Astrocyte of the spinal cord (primary cell): Measurements from ENCODE around the gene SHC3.
A peak's percentile ranks its signal among the peaks of the same experiment; 100 is the strongest.

Experiments
- DNase-seq: peaks from one replicate; pipeline ENCODE4 v3.0.0; 2011; ENCODE audit warnings: low read depth, low spot score
- H3K4me3 ChIP-seq: 2 replicates; pipeline ENCODE4 v1.5.1; 2011; ENCODE audit warnings: low read depth, mild to moderate bottlenecking, low read length, moderate library complexity
- in situ Hi-C: cut with HindIII; loops from 2 replicates; pipeline ENCODE4 v1.10.0; 2017; ENCODE audit warnings: low sequenced_read_pairs
- TF ChIP-seq, protein P1 (sequence below): IDR thresholded peaks from 2 replicates; pipeline ENCODE4 v1.5.1; 2012; ENCODE audit warnings: low read depth, mild to moderate bottlenecking, low read length, inconsistent platforms

Gene SHC3

DNA sequence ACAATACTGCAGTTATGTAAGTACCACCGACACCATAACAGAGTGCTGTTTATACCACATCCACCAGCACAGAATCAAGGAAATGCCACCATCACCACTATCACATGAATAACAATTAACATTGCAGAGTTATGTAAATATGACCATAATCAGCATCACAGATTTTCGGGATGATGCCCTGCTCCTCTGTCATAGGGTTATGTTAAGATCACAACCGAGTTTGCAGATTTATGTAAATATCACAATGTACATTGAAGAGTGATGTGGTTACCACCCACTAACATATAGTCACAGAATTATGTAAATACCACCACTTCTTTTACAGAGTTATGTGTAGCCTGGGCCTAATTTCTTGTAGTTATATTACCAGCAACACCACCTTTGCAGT, 61.8 kb downstream of the SHC3 start:
- DNase-seq: no peak
- H3K4me3 ChIP-seq: no peak overlapping the region
- in situ Hi-C loops: no loop called here
- TF ChIP-seq, protein P1, sequence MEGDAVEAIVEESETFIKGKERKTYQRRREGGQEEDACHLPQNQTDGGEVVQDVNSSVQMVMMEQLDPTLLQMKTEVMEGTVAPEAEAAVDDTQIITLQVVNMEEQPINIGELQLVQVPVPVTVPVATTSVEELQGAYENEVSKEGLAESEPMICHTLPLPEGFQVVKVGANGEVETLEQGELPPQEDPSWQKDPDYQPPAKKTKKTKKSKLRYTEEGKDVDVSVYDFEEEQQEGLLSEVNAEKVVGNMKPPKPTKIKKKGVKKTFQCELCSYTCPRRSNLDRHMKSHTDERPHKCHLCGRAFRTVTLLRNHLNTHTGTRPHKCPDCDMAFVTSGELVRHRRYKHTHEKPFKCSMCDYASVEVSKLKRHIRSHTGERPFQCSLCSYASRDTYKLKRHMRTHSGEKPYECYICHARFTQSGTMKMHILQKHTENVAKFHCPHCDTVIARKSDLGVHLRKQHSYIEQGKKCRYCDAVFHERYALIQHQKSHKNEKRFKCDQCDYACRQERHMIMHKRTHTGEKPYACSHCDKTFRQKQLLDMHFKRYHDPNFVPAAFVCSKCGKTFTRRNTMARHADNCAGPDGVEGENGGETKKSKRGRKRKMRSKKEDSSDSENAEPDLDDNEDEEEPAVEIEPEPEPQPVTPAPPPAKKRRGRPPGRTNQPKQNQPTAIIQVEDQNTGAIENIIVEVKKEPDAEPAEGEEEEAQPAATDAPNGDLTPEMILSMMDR: no peak

DNA sequence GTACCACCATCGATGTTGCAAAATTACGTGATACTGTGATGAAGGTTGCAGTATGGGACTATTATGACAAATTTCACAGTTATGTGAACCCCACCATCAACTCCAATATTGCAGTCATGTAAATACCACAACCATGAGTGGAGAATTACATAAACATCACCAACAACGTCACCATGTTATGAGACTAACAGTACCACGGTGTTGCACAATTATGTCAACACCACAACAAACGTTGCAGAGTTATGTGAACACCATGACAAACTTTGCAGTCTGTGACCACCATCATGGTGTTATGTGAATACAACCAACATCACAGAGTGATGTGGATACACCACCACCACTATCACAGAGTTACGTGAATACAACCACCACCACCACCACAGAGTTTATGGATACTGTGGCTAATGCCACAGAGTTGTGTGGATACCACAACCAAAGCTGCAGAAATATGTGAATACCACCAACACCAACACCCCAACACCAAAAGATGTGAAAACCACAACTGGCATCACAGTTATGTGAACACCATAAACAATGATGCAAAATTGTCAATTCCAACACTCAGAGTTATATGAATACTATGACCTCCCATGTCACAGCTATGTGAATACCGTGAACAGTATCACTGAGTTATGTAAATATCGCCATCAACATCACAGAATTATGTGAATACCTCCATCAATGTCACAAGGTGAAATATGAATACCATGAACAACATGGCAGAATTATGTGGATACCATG, 62.4 kb downstream of the SHC3 start:
- TF ChIP-seq, protein P1: no peak
- no peak overlapping the region for H3K4me3 ChIP-seq
- DNase-seq: peak; percentile 62
- in situ Hi-C loops: no loop called here

DNA sequence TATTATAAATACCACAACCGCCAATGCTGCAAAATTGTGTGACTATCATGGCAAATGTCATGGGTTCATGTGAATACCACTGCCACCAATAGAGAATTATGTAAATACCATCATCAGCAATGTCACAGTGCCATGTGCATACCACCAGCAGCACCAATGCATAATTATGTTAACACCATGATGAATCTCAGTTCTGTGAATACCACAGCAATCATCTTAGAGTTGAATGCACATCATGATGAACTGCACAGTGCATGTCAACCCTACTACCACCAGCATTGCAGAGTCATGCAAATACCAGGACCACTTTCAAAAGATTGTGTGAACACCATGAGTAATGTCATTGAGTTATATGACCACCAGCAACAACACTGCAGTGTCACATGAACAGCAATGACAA, 63.2 kb downstream of the SHC3 start:
- TF ChIP-seq, protein P1: no peak
- in situ Hi-C loops: no loop called here
- no peak overlapping the region for H3K4me3 ChIP-seq
- DNase-seq: no peak

DNA sequence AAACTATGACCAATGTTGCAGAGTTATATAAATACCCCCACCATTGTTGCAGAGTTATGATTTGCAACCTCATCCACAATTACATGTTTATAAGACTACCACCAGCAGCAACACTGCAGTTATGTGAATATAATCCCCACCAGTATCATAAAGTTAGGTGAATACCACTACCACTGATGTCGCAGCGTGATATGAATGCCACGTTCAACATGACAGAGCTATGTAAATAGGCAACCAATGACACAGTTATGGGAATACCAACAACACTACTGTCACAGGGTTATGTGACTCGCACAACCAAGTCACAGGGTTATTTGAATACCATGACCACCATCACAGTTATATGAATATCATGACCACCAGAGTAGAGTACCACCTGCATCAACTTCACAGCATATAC, 63.9 kb downstream of the SHC3 start:
- in situ Hi-C loops: no loop called here
- no peak overlapping the region for H3K4me3 ChIP-seq
- TF ChIP-seq, protein P1: no peak
- no peak for DNase-seq

DNA sequence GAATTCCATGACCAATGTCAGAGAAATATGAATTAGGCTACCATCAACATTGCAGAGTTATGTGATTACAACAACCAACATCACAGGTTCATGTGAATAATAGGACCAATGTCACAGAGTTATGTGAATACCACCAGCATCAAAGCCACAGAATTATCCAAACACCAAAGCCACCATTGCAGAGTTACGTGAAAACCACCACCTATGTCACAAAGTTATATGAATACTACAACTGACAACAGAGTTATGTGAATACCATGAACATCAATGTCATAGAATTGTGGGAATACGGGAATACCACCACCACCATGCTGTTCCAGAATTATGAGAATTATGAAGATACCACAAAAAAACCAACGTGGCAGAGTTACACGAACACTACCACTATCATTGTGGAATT, 64.8 kb downstream of the SHC3 start:
- in situ Hi-C loops: no loop called here
- H3K4me3 ChIP-seq: no peak overlapping the region
- TF ChIP-seq, protein P1: no peak
- no peak for DNase-seq

DNA sequence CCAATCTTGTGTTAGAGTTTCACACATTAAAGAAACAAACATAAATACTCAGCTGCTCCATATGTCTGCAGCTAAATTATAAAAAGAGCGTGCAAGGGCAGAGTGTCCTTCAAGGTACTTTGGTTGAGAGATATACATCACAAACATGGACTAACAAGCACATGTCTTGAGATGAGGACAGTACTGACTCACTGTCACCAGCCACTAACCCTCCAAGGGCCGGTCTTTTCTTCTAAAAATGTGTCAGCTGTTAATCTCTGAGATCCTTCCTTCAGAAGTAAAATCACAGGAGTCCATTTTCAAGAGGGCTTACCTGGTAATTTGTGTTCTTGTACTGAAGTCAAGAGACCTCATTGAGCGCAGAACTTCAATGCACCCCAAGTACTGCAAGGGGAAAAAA, 66.4 kb downstream of the SHC3 start:
- DNase-seq: no peak
- TF ChIP-seq, protein P1: no peak
- no peak overlapping the region for H3K4me3 ChIP-seq
- in situ Hi-C loops: no loop called here
